AG10803 (cell line): ENCODE data around the gene DCTN4.
A peak's percentile ranks its signal among the peaks of the same experiment; 100 is the strongest.
"Not testable (repeated sequence)": the region's sequence is repeated elsewhere in the genome, so short reads cannot be mapped to it uniquely, and the experiment has no call there.

Experiments
- DNase-seq: peaks from one replicate; pipeline ENCODE4 v3.0.0; 2010; ENCODE audit warnings: low read depth
- H3K4me3 ChIP-seq: 2 replicates; pipeline ENCODE4 v1.5.1; 2011; ENCODE audit warnings: mild to moderate bottlenecking, low read length, control low read depth
- CTCF ChIP-seq: conservative IDR thresholded peaks from 2 replicates; pipeline ENCODE4 v1.5.1; 2011; ENCODE audit warnings: mild to moderate bottlenecking, low read length, control low read depth, inconsistent platforms

The DCTN4 gene

GRCh38 chr5:150758531-150759333 lies at the start of gene DCTN4:
Gene DCTN4 (minus strand): TSS chr5:150759017. CDS start chr5:150758993, 24 bp downstream.
- no peak for TF ChIP-seq CTCF
- peak; percentile 99 for DNase-seq
- H3K4me3 ChIP-seq: peak within 1 kb of the TSS; percentile 86

GRCh38 chr5:150804388-150804787 lies 45.6 kb upstream of the DCTN4 start:
- H3K4me3 ChIP-seq: no peak overlapping the region
- no peak for TF ChIP-seq CTCF
- no peak for DNase-seq

- H3K4me3 ChIP-seq: peak overlapping the region; percentile 45
- DNase-seq: peak; percentile 72
- peak; percentile 72 for TF ChIP-seq CTCF
Observed at GRCh38 chr5:150801117-150801927, 42.5 kb upstream of the DCTN4 start.

- no peak overlapping the region for H3K4me3 ChIP-seq
- no peak for TF ChIP-seq CTCF
- no peak for DNase-seq
Observed at GRCh38 chr5:150797384-150797783, 38.6 kb upstream of the DCTN4 start.

- no peak overlapping the region for H3K4me3 ChIP-seq
- no peak for TF ChIP-seq CTCF
- no peak for DNase-seq
Observed at GRCh38 chr5:150794927-150795326, 36.1 kb upstream of the DCTN4 start.

GRCh38 chr5:150793423-150793888 lies 34.6 kb upstream of the DCTN4 start:
- not testable (repeated sequence) for DNase-seq, H3K4me3 ChIP-seq

GRCh38 chr5:150791536-150791935 lies 32.7 kb upstream of the DCTN4 start:
- no peak overlapping the region for H3K4me3 ChIP-seq
- no peak for TF ChIP-seq CTCF
- DNase-seq: no peak
